Activated B cell treated with CpG ODN at 0.5 μM for 24 hours (primary cell): ENCODE results near the gene CTXND1. TPM values are rescaled to one million over a fixed set of nuclear protein-coding genes. Genes with fewer than 3 reads are reported as not detected.

ENCODE experiments used
- ATAC-seq: fragments of 200-7000 bp; cut with Tn5 transposase; one replicate; pipeline ENCODE4 v1.10.0; 2021; ENCODE audit warnings: low read depth, mild to moderate bottlenecking, moderate library complexity
- CTCF ChIA-PET: fragments of 350-600 bp; sonication (Branson Sonifier 250); formaldehyde crosslinking; loops from one replicate; lab custom pipeline; 2021; ENCODE audit warnings: antibody characterized with exemption; lab: Charles Lee
- POLR2A ChIA-PET: fragments of 350-600 bp; sonication (Branson Sonifier 250); formaldehyde crosslinking; loops from one replicate; lab custom pipeline; 2021; ENCODE audit warnings: antibody characterized with exemption; lab: Charles Lee
- DNase-seq: peaks from one replicate; pipeline ENCODE4 v3.0.0; 2022
- H3K27ac Mint-ChIP-seq: one replicate; pipeline ENCODE4 v1.8.0; 2020; ENCODE audit warnings: mixed read lengths
- H3K27me3 Mint-ChIP-seq: one replicate; pipeline ENCODE4 v1.8.0; 2021; ENCODE audit warnings: mixed read lengths
- H3K36me3 Mint-ChIP-seq: one replicate; pipeline ENCODE4 v1.8.0; 2021; ENCODE audit warnings: low read depth, mixed read lengths
- H3K4me1 Mint-ChIP-seq: one replicate; pipeline ENCODE4 v1.8.0; 2021; ENCODE audit warnings: mixed read lengths
- H3K4me3 Mint-ChIP-seq: one replicate; pipeline ENCODE4 v1.8.0; 2020; ENCODE audit warnings: mild to moderate bottlenecking, mixed read lengths
- H3K9me3 Mint-ChIP-seq: one replicate; pipeline ENCODE4 v1.8.0; 2020; ENCODE audit warnings: mixed read lengths
- CTCF ChIP-seq: fragments of 200-600 bp; IDR thresholded peaks from one replicate; pipeline ENCODE4 v1.8.0; 2022; ENCODE audit warnings: antibody characterized with exemption, mild to moderate bottlenecking
- intact Hi-C: fragments of 100-400 bp; cut with micrococcal nuclease; formaldehyde crosslinking; loops from one replicate; pipeline ENCODE4 v1.15.1; 2024
- total RNA-seq: library from RNA; stranded (reverse); gene quantifications from 2 replicates; pipeline ENCODE4 v1.2.3, GENCODE V29; 2022

CTXND1 gene
- total RNA-seq, 1 donor from 2014 or later, result not detected

- CTCF ChIA-PET, result interaction anchor here (1.2 kb wide), 1 partner anchor 9 kb away, joined by 3 read pairs; no protein-coding TSS in a partner anchor
- H3K9me3 Mint-ChIP-seq, result peaks cover under 1% of the 10 kb centered on the region
- TF ChIP-seq CTCF, result no peak
Measured at GRCh38 chr15:80191198-80191597, 60.8 kb downstream of the CTXND1 start.

GRCh38 chr15:80188251-80188650 lies 63.8 kb downstream of the CTXND1 start:
- Mint-ChIP-seq H3K4me3 (no peak overlapping the region), H3K27ac (no peak overlapping the region), H3K9me3 (peaks cover 5% of the 10 kb centered on the region), H3K4me1 (no peaks in the 10 kb centered on the region), H3K36me3 (peaks cover 8% of the 10 kb centered on the region), H3K27me3 (no peaks in the 10 kb centered on the region)
- ChIA-PET CTCF (no interaction called here), POLR2A (no interaction called here)
- no peak for ATAC-seq
- intact Hi-C loops, result no loop called here
- no peak for TF ChIP-seq CTCF
- DNase-seq, result no peak

More at GRCh38 chr15:80191198-80191597, 60.8 kb downstream of the CTXND1 start:
- Mint-ChIP-seq H3K27me3 (no peaks in the 10 kb centered on the region), H3K36me3 (peaks cover 2% of the 10 kb centered on the region), H3K4me3 (no peak overlapping the region), H3K4me1 (no peaks in the 10 kb centered on the region), H3K27ac (no peak overlapping the region)
- DNase-seq (no peak), ATAC-seq (no peak)
- intact Hi-C loops, result no loop called here
- POLR2A ChIA-PET, result no interaction called here

DNA sequence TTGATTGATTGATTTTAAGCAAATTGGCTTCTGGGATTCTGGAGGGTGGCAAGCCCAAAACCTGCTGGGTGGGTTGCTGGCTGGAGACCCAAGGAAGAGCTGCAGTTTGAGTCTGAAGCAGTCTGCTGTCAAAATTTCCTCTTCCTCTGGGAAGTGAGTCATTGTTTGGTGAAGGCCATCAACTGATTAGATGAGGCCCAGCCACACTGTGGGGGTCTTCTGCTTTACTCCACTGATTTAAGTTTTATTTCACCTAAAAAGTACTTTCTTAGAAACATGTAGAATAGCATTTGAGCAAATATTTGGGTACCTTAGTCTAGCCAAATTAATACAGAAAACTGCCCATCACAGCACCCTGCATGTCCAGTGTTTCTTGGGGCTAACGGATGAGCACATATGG lies 65.4 kb downstream of the CTXND1 start:
- ChIA-PET CTCF (no interaction called here), POLR2A (no interaction called here)
- ATAC-seq (no peak), DNase-seq (no peak)
- TF ChIP-seq CTCF, result no peak
- Mint-ChIP-seq H3K36me3 (peaks cover 8% of the 10 kb centered on the region), H3K9me3 (peaks cover 5% of the 10 kb centered on the region), H3K4me1 (no peaks in the 10 kb centered on the region), H3K27me3 (no peaks in the 10 kb centered on the region), H3K27ac (no peak overlapping the region), H3K4me3 (no peak overlapping the region)
- intact Hi-C loops, result no loop called here

- intact Hi-C loops, result no loop called here
- no peak for TF ChIP-seq CTCF
- no peak overlapping the region for H3K27ac Mint-ChIP-seq
- ChIA-PET POLR2A (no interaction called here), CTCF (no interaction called here)
- H3K4me3 Mint-ChIP-seq, result no peak overlapping the region
- DNase-seq (no peak), ATAC-seq (no peak)
- H3K9me3 Mint-ChIP-seq, result peaks cover 5% of the 10 kb centered on the region
- H3K4me1 Mint-ChIP-seq, result no peaks in the 10 kb centered on the region
- H3K27me3 Mint-ChIP-seq, result no peaks in the 10 kb centered on the region
- H3K36me3 Mint-ChIP-seq, result peaks cover 8% of the 10 kb centered on the region
Measured at GRCh38 chr15:80186066-80186465, 65.9 kb downstream of the CTXND1 start.

DNA sequence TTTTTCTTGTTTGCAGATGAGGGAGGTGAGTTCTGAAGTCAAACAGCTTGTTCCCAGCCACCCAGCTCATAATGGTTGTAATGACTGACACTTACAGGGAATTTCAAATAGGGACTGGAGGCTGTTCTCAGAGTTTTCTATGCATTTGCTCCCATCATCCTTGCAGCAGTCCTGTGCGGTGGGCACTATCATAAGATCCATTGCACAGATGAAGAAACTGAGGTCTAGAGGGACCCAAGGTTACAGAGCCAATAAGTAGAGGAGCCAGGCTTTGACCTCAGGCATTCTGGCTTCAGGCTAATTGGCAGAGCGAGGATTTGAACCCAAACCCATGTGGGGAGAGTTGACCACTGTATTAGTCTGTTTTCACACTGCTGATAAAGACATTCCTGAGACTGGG lies 66.9 kb downstream of the CTXND1 start:
- no peak for DNase-seq
- H3K27me3 Mint-ChIP-seq, result no peaks in the 10 kb centered on the region
- POLR2A ChIA-PET, result no interaction called here
- TF ChIP-seq CTCF, result no peak
- intact Hi-C loops, result no loop called here
- no peak overlapping the region for H3K4me3 Mint-ChIP-seq
- no peak for ATAC-seq
- no peaks in the 10 kb centered on the region for H3K4me1 Mint-ChIP-seq
- no peak overlapping the region for H3K27ac Mint-ChIP-seq
- CTCF ChIA-PET, result no interaction called here
- H3K36me3 Mint-ChIP-seq, result peaks cover 8% of the 10 kb centered on the region
- H3K9me3 Mint-ChIP-seq, result peaks cover 5% of the 10 kb centered on the region
